HAP-1 (cell line): ENCODE measurements around the gene NAT16.
A peak's percentile ranks its signal among the peaks of the same experiment; 100 is the strongest.

Source experiments
- DNase-seq, 2 experiments: peaks; one replicate each; pipeline ENCODE4 v3.0.0-alpha.2; 2016 to 2020; ENCODE audit warnings: low spot score in 2 of 2
- H3K27me3 ChIP-seq: fragments of 250-450 bp; sonication (Bioruptor Pico); 2 replicates; pipeline ENCODE4 v1.5.1; 2020; ENCODE audit warnings: low read depth, mild to moderate bottlenecking, moderate library complexity
- H3K36me3 ChIP-seq: fragments of 250-450 bp; sonication (Bioruptor Pico); replicated peaks from 2 replicates; pipeline ENCODE4 v1.5.1; 2020; ENCODE audit warnings: mild to moderate bottlenecking
- H3K4me1 ChIP-seq: fragments of 250-450 bp; sonication (Bioruptor Pico); 2 replicates; pipeline ENCODE4 v1.5.1; 2020; ENCODE audit warnings: mild to moderate bottlenecking
- H3K4me3 ChIP-seq: fragments of 250-450 bp; sonication (Bioruptor Pico); 2 replicates; pipeline ENCODE4 v1.5.1; 2020; ENCODE audit warnings: mild to moderate bottlenecking, moderate library complexity
- H3K9me3 ChIP-seq: fragments of 250-450 bp; sonication (Bioruptor Pico); 2 replicates; pipeline ENCODE4 v1.5.1; 2020; ENCODE audit warnings: mild to moderate bottlenecking, moderate library complexity
- in situ Hi-C: fragments of 300-500 bp; cut with MboI; formaldehyde crosslinking; loops from 3 replicates; pipeline ENCODE4 v1.14.3; 2020; ENCODE audit warnings: low sequenced_read_pairs, inconsistent platforms, mixed read lengths

Gene NAT16

GRCh38 chr7:101195884-101196283 lies 15.8 kb upstream of the NAT16 start:
- Histone ChIP-seq H3K27me3 (no peaks in the 10 kb centered on the region), H3K4me1 (no peaks in the 10 kb centered on the region), H3K36me3 (no peaks in the 10 kb centered on the region), H3K4me3 (no peak overlapping the region), H3K9me3 (no peaks in the 10 kb centered on the region)
- no peak for DNase-seq
- in situ Hi-C loops, result no loop called here

GRCh38 chr7:101189109-101189508 lies 9.0 kb upstream of the NAT16 start:
- Histone ChIP-seq H3K4me1 (no peaks in the 10 kb centered on the region), H3K4me3 (no peak overlapping the region), H3K27me3 (no peaks in the 10 kb centered on the region), H3K36me3 (no peaks in the 10 kb centered on the region), H3K9me3 (no peaks in the 10 kb centered on the region)
- DNase-seq, result no peak
- in situ Hi-C loops, result no loop called here

GRCh38 chr7:101186844-101187428 lies 6.8 kb upstream of the NAT16 start:
- no peak overlapping the region for H3K4me3 ChIP-seq
- H3K4me1 ChIP-seq, result no peaks in the 10 kb centered on the region
- H3K27me3 ChIP-seq, result no peaks in the 10 kb centered on the region
- H3K9me3 ChIP-seq, result no peaks in the 10 kb centered on the region
- no peak for DNase-seq
- no peaks in the 10 kb centered on the region for H3K36me3 ChIP-seq
- in situ Hi-C loops, result no loop called here

GRCh38 chr7:101186194-101186593 lies 6.1 kb upstream of the NAT16 start:
- Histone ChIP-seq H3K36me3 (no peaks in the 10 kb centered on the region), H3K9me3 (no peaks in the 10 kb centered on the region), H3K4me1 (no peaks in the 10 kb centered on the region), H3K27me3 (no peaks in the 10 kb centered on the region), H3K4me3 (no peak overlapping the region)
- in situ Hi-C loops, result no loop called here
- no peak for DNase-seq

- H3K4me3 ChIP-seq, result no peak overlapping the region
- DNase-seq, result no peak
- no peaks in the 10 kb centered on the region for H3K4me1 ChIP-seq
- in situ Hi-C loops, result no loop called here
- H3K36me3 ChIP-seq, result no peaks in the 10 kb centered on the region
- no peaks in the 10 kb centered on the region for H3K9me3 ChIP-seq
- H3K27me3 ChIP-seq, result peaks cover 4% of the 10 kb centered on the region
These were observed 5.3 kb upstream of the NAT16 start for GRCh38 chr7:101185258-101185839.

GRCh38 chr7:101179713-101180112 lies 380 bp downstream of the NAT16 start:
- Histone ChIP-seq H3K4me1 (no peaks in the 10 kb centered on the region), H3K27me3 (peaks cover 21% of the 10 kb centered on the region), H3K36me3 (no peaks in the 10 kb centered on the region), H3K9me3 (no peaks in the 10 kb centered on the region), H3K4me3 (peak overlapping the region; percentile 17)
- DNase-seq, result no peak
- in situ Hi-C loops, result no loop called here

- Histone ChIP-seq H3K36me3 (no peaks in the 10 kb centered on the region), H3K4me3 (no peak overlapping the region), H3K9me3 (no peaks in the 10 kb centered on the region), H3K4me1 (no peaks in the 10 kb centered on the region; the same call in 1 of the 2 replicates), H3K27me3 (peaks cover 25% of the 10 kb centered on the region)
- DNase-seq, result peak; percentile 44 to 71
- in situ Hi-C loops, result no loop called here
These were observed 976 bp downstream of the NAT16 start for GRCh38 chr7:101179117-101179516.

GRCh38 chr7:101177644-101178043 lies 2.4 kb downstream of the NAT16 start:
- no peak overlapping the region for H3K4me3 ChIP-seq
- in situ Hi-C loops, result no loop called here
- no peaks in the 10 kb centered on the region; the same call in 1 of the 2 replicates for H3K4me1 ChIP-seq
- H3K36me3 ChIP-seq, result no peaks in the 10 kb centered on the region
- peaks cover 40% of the 10 kb centered on the region for H3K27me3 ChIP-seq
- H3K9me3 ChIP-seq, result no peaks in the 10 kb centered on the region
- DNase-seq, result no peak

- Histone ChIP-seq H3K4me1 (no peaks in the 10 kb centered on the region; the same call in 1 of the 2 replicates), H3K36me3 (no peaks in the 10 kb centered on the region), H3K27me3 (peaks cover 59% of the 10 kb centered on the region), H3K9me3 (no peaks in the 10 kb centered on the region), H3K4me3 (no peak overlapping the region)
- DNase-seq, result no peak
- in situ Hi-C loops, result no loop called here
These were observed 4.4 kb downstream of the NAT16 start for GRCh38 chr7:101175664-101176063.

- Histone ChIP-seq H3K4me3 (no peak overlapping the region), H3K36me3 (no peaks in the 10 kb centered on the region), H3K27me3 (peaks cover 60% of the 10 kb centered on the region), H3K4me1 (peaks cover 3% of the 10 kb centered on the region; the same call in 1 of the 2 replicates), H3K9me3 (no peaks in the 10 kb centered on the region)
- DNase-seq, result no peak
- in situ Hi-C loops, result no loop called here
These were observed 5.7 kb downstream of the NAT16 start for GRCh38 chr7:101174322-101174854.

GRCh38 chr7:101173752-101174244 lies 6.3 kb downstream of the NAT16 start:
- Histone ChIP-seq H3K36me3 (no peaks in the 10 kb centered on the region), H3K4me3 (no peak overlapping the region), H3K4me1 (peaks cover 6% of the 10 kb centered on the region; the same call in 1 of the 2 replicates), H3K27me3 (peaks cover 66% of the 10 kb centered on the region), H3K9me3 (no peaks in the 10 kb centered on the region)
- in situ Hi-C loops, result no loop called here
- peak in 1 of 2 experiments; percentile 73 for DNase-seq

- DNase-seq, result no peak
- Histone ChIP-seq H3K36me3 (no peaks in the 10 kb centered on the region), H3K9me3 (no peaks in the 10 kb centered on the region), H3K4me3 (no peak overlapping the region), H3K4me1 (peaks cover 6% of the 10 kb centered on the region; the same call in 1 of the 2 replicates), H3K27me3 (peaks cover 70% of the 10 kb centered on the region)
- in situ Hi-C loops, result no loop called here
These were observed 7.0 kb downstream of the NAT16 start for GRCh38 chr7:101172854-101173751.

GRCh38 chr7:101172005-101172853 lies 7.9 kb downstream of the NAT16 start:
- Histone ChIP-seq H3K36me3 (no peaks in the 10 kb centered on the region), H3K4me3 (no peak overlapping the region), H3K9me3 (no peaks in the 10 kb centered on the region), H3K4me1 (peaks cover 6% of the 10 kb centered on the region; the same call in 1 of the 2 replicates), H3K27me3 (peaks cover 71% of the 10 kb centered on the region)
- no peak for DNase-seq
- in situ Hi-C loops, result no loop called here
